HG03439 (cell line): ENCODE measurements around the gene PRKCH.

ENCODE experiments used
- ATAC-seq: cut with Tn5 transposase; IDR thresholded peaks from one replicate; pipeline ENCODE4 v1.9.1; 2021; ENCODE audit warnings: mild to moderate bottlenecking, moderate library complexity; ENCODE audit not compliant: unreplicated experiment

PRKCH gene

GRCh38 chr14:61335049-61335448, 13.7 kb downstream of the PRKCH start:
- ATAC-seq = no peak

GRCh38 chr14:61335671-61336275, 14.4 kb downstream of the PRKCH start:
- no peak for ATAC-seq

DNA sequence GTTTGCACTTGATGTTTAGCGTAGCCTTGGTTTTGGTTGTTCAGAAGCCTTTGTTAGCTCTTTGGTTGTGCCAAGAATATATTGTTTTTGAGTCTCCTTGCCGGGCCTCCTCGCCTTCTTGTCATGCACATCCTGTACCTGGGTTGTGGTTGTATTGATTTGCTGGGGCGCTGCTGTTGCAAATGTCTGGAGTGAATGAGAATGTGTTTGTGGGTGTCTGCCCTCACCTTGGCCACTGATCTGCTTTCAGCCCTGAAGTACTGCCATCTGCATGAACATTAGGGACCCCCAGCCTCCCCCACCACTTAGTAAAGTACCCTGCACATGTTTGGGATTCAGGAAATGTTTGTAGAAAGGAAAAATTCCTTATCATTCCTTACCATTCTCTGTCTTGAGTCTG, 16.5 kb downstream of the PRKCH start:
- ATAC-seq = no peak

GRCh38 chr14:61338457-61338856, 17.1 kb downstream of the PRKCH start:
- no peak for ATAC-seq

GRCh38 chr14:61341275-61342206, 20.2 kb downstream of the PRKCH start:
- no peak for ATAC-seq

GRCh38 chr14:61342486-61342885, 21.1 kb downstream of the PRKCH start:
- ATAC-seq = no peak

DNA sequence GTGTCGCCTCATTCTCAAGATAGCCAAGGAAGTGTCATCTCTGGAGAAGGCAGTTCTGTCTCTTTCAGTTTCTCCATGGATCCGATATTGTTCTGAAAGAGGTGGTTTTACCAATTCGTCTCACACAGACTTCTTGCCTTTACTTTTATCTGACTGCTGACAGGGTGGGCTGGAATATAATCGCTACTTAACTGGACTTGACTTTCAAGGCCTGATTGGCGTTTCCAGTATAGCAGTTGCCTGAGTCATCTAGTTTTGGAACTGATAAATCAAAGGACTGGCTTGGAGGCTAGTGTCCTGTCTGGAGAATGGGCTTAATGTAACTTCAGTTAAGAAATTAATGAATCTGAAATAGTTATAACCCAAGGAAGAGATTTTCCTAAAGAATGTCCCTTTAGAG, 21.6 kb downstream of the PRKCH start:
- no peak for ATAC-seq

DNA sequence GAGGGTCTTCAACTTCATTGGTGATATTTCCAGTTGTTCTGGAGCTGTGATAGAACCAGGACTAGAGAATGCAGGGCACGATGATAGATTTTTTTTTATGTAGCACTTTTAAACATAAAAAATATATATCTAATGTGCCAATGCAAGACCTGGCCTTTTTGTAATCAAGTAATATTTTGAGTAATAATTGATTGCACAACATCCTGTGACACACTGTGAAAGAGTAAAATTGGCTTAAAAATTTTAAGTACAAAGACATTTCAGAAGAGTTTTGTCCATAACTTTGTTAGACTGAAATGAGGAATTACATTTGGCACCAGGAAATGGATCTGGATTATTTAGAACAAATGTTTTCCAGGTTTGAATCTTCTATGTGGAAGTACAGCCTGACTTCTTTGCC, 22.1 kb downstream of the PRKCH start:
- ATAC-seq = no peak

DNA sequence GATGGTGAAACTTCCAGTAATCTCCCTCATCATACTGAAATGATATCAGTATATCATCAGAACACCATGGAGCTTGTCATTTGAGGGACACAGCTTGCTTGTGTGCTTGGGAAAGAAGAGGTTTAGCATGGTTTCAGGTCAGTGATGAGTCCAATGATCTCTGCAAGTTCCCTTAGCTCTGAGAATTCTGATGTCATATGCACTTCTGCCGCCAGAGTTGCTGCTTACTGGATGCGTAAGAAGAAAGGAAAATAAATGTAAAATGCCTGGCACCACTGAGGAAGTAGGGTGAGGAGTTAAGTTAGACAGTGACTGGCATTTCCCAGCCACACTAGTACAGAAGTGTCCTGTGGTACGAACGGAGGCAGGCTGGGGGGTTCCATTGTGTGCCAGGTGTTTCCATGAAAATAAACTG, 22.6 kb downstream of the PRKCH start:
- no peak for ATAC-seq

DNA sequence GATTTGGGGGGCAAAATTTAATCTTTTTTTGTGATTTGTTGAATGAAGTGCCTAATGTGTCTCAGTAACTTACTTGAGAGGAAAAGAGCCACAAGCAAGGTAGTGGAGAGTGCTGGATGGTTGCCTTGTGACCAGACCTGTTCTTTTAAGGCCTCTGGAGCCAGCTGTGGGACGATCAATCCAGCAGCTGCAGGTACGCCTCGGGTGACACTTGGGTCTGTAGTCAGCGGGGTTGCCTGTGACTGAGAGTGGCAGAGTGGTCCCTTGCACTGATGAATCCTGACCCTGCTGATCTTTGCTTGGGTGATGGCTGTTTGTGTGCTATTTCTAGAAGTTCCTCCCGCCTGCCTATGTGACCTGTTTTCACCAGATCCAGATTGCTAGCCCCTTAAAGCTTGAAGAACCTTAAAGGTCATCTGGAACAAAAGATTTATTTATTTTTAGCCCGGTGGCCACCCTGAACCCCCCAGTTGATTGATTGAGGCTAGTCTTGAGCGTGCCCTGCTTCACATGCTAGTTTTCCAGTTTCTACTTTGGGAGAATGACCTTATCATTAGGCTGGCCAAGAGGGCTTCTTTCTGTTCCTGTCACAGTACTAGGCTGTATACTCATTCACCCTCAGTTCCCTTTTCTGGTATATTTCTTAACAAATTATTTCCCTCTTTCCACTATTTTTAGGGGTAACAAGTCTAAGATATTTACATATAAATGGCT, 23.2 kb downstream of the PRKCH start:
- ATAC-seq = no peak

GRCh38 chr14:61345151-61345482, 23.7 kb downstream of the PRKCH start:
- no peak for ATAC-seq

- ATAC-seq = no peak
Observed at GRCh38 chr14:61346221-61346620, 24.8 kb downstream of the PRKCH start.

DNA sequence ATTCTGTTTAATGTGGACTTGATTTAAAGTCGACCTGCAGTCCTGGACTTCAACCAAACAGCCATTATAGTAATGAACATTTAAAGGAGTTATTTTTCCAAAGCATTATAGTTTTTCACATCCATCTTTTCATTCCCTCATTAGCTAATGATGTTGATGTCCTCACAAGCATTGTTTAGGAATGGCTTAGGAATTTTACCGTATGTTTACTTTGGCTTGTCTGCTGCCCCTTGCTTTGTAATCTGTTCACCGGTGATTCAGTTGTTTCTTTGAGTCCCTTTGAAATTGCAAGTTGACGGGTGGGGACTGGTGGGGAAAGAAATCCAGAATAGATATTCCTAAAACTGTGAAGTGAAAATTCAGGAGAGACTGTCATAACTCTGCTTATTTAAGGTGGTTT, 25.4 kb downstream of the PRKCH start:
- no peak for ATAC-seq

- no peak for ATAC-seq
Observed at GRCh38 chr14:61347826-61348443, 26.6 kb downstream of the PRKCH start.

- ATAC-seq = no peak
Observed at GRCh38 chr14:61350427-61351270, 29.3 kb downstream of the PRKCH start.

GRCh38 chr14:61351477-61351876, 30.1 kb downstream of the PRKCH start:
- no peak for ATAC-seq

DNA sequence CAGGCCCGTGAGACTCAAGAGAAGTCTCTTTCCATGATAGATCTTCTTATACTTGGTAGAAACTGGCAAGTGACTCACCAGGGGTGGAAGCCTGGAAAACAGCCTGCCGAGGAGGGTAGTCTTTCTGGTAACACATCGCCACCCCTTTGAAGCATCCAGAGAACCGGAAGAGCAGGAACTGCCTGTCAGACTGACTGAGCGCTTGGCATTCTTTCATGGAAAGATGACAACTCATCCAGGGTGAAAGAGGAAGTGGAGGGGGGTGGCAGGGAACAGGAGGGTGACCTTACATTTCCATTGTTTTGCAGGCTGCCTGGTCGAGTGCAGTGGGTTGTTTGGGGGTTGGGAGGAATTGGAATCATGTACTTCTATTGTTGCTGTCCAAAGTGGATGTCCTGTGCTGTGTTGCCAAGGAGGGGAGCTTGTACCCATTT, 34.5 kb downstream of the PRKCH start:
- ATAC-seq = no peak

DNA sequence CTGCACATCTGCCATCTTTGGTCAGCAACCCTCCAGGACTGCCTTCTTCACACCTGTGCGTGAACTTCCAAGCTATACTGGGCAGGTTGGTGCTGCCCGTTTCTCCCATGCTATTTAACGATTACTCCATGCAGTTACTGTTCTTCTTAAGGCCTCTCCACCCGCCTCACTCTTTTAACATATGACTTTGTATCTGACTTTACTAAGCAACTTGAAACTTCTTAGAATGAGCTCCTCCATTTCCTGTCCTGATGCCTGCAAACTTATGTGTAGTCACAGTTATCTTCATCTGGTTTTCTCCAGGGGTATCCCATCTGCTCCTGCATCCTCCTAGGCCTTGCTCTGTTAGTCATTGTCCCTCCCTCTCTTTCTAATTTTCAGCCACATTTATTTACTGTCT, 35.7 kb downstream of the PRKCH start:
- ATAC-seq = no peak

DNA sequence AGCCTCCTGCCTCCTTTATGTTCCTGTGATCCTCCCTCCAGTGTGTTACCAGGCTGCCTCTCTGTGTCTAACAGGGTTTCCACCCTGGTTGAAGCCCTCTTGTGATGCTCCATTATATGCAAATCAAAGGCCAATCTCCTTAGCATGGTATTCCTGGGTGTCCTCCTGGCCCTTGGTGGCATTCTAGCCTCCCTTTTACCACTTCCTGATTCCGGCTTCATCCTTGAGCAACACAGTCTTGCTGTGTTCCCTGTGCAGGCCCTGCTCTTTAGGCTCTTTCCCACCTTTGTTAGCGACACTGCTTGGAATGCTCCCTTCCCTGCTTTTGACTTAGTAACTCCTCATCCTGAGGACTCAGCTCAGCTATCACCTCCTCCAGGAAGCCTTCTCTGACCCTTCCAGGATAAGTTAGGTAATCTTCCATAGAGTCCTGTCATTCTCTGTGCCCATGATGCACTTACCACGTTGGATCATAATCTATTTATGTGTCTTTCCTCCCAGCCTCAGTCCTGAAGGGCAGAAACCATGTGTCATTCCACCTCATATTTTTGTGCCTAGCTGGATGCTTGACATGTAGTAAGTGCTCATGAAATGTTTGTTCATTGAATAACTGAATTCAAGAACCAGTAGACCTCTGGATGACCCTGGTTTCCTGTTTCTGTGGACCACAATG, 37.3 kb downstream of the PRKCH start:
- no peak for ATAC-seq
